ENCODE data around the gene RFLNA.

- no peak for TF ChIP-seq CTCF (conservative IDR thresholded peaks at IDR 0.05; ENCODE audit: low read depth in 2 of 2)
- TF ChIP-seq REST (IDR thresholded peaks at IDR 0.05; ENCODE audit: unreplicated experiment): no peak
- no peak for TF ChIP-seq POLR2AphosphoS5 (IDR thresholded peaks at IDR 0.05; ENCODE audit: low read depth)
- TF ChIP-seq CREB1 (CRISPR knock-in tag; IDR thresholded peaks at IDR 0.05; ENCODE audit: low read depth): no peak
- TF ChIP-seq EZH2 (IDR thresholded peaks at IDR 0.05; ENCODE audit: low read depth, unreplicated experiment): no peak
- no peak for TF ChIP-seq JUNB (IDR thresholded peaks at IDR 0.05; ENCODE audit: unreplicated experiment)
- no peak for TF ChIP-seq STAT1 (IDR thresholded peaks at IDR 0.05; ENCODE audit: unreplicated experiment)
- no peak for TF ChIP-seq EZH2phosphoT487 (IDR thresholded peaks at IDR 0.05; ENCODE audit: unreplicated experiment)
Observed at GRCh38 chr12:124338448-124338847, 43.6 kb downstream of the RFLNA start.

All from GM23338 (cell line).